Measurements from ENCODE around the gene IRF2.

The IRF2 gene

DNA sequence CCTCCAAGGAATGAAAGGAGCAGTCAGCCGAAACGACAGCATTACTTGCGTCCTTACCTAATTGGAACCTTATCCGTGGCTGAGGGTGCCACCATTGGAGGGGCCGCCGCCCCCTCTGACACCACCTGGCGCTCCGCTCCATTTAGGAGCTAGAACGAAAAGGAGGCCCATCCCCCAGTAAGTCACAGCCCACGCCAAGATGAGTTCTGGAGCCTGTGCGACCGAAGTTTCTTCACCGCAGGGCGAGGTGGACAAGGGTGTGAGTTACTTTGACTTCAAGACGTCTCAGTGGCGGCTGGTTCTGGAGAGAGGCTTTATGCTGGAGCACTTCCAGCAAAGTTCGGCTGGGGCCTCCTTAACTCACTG is 729 bp upstream of the IRF2 start:
- FAIRE-seq (no peak), DNase-seq (ENCODE audit: low spot score) (peak; percentile 55)

DNA sequence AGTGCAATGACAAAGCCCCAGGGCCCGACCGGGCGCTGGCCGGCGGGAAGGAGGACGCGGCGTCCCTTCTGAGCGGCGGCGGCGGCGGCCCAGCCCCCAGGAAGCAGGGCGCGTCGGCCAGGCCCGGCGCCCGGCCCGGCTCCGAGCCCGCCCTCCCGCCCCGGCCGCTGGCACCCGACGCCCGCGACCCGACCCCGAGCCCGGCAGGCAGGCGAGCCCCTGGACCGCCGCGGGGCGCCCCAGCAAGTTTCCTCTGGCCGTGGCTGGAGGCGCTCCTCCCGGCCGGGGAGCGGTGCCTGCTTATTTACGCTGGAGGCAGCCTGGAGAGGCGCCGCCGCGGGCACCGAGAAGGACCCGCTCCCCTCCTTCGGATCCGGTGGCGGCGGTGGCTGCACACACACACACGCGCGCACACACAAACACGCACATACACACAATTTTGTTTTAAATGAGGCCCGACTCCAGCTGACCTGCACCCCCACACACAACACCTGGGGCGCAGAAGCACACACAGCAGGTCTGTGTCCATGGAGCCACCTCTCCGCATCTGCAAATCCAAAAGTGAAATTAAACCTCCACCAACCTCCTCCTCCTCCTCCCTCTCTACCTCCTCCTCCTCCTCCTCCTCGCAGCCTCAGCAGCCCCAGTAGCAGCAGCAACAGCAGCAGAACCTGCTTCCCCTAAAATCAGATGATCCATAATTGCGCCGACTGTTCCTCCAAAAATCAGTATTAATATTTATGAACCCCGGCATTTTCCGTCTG is 669 bp downstream of the IRF2 start:
- FAIRE-seq, result no peak

DNA sequence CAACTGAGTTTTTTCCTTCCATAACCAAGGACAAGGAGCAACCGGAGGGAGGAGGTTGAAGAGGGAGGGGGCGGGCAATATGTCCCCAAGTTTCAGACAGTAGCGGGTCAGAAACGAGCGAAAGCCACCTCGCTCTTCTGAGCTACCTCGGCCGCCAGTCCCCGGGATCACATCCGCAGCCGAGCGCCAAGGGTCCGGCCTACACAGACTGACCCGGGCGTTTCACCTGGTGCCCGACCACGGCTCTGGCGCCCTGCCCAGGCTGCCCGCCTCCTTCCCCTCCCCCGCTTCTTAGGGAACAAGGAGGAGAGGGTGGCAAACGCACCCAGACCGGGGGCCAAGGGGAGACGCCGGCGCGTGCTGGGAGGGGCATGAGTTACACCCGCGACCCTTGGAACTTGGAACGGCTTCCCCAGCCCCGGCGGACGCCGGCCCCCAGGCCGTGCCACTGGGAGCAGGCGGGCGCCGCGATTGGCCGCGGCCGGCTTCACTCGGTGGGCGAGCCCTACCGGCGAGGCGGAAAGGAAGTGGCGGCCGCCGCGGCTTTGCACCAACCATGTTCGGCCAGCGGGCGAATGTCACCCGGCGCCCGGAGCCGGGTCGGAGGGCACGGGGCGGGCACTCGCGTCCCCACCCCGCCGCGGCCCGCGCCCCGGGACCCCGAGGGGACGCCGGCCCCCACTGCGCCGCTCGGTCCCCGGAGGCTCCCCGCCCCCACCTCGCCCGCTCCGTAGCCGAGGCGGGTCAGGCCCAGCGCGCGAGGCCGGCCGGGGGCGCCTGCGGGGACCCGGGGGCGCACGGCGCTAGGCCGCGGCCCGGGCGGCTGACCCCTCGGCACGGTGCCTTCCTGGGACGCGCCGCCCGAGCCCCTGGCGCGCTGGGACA is 1.5 kb downstream of the IRF2 start:
- FAIRE-seq, result no peak
- peak; percentile 75 for DNase-seq (ENCODE audit: low spot score)

More for the DNA sequence above, 669 bp downstream of the IRF2 start:
- DNase-seq (ENCODE audit: low spot score), result peak; percentile 40

DNA sequence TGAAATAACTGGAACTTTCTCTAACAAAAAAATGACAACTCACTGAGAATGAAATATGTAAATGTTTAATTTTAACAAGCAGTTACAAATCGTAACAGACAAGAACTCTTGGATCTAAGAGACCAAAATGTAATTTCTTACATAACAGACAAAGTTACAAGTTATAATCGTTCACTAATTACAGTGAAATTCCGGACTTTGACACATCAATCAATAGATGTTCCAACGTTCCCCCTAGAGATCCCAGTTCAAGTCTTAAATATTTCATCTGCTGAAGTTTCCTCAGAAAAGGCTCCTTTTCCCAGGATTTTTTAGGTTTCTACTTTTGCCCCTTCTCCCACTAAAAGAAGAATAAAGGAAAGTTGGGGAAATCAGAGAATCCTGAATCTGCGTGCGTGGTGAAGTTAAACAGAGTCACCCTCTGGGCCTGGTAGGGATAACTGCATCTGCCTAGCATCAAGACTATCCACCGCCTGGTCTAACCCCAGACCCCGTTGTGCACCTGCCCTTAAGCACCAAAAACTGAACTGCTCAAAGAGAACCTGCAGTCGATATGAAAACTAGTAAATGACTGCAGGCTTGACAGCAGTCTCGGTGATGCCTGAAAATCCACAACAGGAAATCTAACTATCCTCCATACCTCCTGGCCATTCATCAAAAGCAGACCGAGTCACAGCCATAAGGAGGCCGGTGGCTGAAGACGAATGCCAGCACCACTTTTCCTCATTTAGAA is 2.3 kb downstream of the IRF2 start:
- no peak for FAIRE-seq
- DNase-seq (ENCODE audit: low spot score), result peak; percentile 10

DNA sequence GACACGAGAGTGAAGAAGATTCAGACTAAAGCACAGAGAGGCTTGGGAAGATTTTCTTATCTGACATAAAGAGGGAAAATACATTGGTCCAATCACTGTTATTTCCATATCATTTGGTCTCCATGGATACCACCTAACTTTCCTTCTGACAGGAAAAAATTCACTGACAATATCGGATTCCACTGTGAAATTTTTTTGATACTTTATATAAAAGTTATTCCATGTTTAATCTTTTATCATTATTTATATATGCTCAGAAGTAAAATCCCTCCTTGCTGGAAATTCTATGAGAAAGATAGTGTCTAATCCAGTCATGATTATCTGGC is 3.6 kb downstream of the IRF2 start:
- no peak for DNase-seq (ENCODE audit: low spot score)
- FAIRE-seq, result no peak

DNA sequence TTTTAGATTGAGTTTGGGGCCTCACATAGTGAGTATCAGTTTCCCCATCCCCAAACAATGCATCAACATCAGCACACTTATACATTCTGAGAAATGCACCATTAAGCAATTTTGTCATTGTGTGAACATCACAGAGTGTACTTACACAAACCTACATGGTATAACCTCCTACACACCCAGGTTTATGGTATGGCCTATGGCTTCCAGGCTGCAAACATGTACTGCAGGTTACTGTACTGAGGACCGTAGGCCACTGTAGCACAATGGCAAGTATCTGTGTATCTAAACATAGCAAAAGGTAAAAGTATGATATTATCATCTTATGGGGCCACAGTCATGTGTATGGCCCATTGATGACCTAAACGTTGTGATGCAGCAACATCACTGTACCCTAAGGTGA is 7.7 kb downstream of the IRF2 start:
- FAIRE-seq, result no peak
- no peak for DNase-seq (ENCODE audit: low spot score)

DNA sequence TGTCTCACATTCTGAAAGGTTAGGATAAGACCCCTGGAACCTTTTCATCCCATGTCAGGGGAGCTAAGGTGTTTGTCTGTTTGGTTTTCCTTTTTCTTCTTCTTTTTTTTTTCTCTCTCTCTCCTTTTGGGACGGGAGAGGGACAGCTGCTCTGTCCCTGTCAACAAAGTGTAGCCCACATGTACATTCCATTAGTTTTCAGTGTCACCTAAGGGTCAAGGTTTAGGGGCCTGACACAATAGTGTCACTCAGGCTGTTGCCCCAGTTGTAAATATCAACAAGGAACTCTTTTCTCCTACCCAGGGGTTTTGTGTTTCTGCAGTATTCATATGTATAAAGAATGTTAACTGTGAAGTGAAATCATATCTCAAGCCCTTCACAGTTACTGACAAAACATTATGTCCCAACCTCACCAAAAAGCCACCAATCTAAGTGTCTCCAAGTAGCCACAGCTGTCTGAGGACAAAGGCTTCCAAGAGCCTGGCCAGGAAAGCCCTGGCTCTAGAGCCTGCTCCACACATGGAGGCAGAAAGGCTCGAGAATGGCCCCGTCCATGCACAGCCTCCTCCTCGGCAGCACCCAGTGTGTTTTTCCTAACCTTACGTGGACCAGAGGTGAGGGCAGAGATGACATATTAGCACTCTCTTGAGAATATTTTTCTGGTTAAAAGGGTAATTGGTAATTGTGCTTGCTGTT is 9.4 kb downstream of the IRF2 start:
- FAIRE-seq, result no peak

DNA sequence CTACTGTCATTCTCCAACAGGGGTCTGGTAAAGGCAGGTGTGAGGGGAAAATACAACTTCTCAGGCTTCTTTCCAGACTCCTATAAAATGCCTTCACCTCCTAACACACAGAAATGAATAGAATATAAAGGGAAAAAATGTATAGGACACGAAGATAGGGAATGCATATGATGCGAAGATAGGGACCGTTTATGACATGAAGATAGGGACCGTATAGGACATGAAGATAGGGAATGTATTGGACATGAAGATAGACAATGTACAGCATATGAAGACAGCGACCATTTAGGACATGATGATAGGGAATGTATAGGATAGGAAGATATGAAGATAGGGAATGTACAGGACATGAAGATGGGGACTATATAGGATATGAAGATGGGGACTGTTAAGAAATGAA is 10.5 kb downstream of the IRF2 start:
- no peak for DNase-seq (ENCODE audit: low spot score)
- no peak for FAIRE-seq

More for the DNA sequence above, 9.4 kb downstream of the IRF2 start:
- DNase-seq (ENCODE audit: low spot score), result no peak

DNA sequence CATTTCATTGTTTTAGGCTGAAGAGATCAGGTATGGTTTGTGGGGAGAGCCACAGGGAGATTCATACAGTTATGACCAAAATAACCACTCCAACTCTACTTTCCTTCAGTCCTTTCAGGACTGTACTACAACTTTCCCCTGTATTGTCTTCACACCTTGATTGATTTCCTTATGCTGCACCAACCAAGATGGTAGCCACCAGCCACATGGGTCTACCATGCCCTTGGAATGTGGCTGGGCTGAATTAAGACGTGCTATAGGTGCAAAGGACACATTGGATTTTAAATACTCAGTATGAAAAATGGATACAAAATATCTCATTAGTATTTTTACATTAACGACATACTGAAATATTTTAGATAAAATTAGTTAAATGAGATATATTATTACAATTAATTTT is 11.2 kb downstream of the IRF2 start:
- FAIRE-seq (no peak), DNase-seq (ENCODE audit: low spot score) (no peak)

DNA sequence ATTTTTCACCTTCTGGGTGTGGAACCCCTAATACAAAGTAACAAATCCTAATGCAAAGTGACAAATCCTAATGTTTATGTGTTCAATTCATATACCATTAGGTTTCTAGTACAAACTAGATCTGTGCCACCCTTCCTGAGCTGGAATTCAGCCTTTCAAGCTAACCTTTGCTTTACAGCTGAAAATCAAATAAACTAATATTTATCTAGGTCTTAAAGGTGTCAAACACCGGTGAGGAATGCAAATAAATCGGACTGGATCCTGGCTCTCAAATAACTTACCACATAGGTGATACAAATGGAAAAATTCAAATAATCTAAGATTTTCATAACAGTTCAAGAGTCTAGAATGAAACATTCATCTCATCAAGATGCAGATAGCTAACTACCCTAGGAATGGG is 11.6 kb downstream of the IRF2 start:
- no peak for DNase-seq (ENCODE audit: low spot score)
- FAIRE-seq, result no peak

DNA sequence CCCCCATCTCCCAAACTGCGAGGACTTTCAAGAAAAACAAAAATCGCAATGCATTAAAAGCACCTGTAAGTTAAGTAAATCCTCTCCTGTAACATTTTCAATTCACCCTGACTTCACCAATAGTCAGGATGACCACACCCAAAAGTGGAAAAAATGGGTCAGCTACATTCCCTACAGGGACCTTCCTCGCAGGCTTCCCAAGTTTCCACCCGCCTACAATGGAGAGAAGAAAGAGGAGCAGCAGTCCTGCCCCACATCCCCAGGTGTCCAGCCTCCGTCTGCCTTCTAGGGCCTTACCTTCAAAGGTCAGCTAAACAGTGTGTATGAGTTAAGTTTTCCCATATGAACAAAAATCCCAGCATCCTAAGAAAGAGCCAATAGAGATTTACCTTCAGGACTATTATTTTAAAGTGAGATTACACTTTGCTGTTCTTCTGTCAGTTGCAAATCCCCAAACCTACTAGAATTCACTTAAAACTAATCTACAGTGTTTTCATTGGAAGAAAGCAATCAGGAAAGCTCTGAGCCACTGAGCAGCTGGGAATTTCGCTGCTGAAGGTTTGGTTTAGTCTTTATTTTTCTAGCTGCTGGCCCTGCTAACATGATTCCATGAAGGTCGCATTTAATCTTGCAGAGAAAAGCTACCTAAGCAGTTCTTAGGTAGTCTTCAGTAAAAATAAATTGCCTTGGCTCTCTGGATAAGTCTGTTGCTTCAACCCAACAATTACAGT is 12.5 kb downstream of the IRF2 start:
- no peak for FAIRE-seq
- DNase-seq (ENCODE audit: low spot score), result no peak

DNA sequence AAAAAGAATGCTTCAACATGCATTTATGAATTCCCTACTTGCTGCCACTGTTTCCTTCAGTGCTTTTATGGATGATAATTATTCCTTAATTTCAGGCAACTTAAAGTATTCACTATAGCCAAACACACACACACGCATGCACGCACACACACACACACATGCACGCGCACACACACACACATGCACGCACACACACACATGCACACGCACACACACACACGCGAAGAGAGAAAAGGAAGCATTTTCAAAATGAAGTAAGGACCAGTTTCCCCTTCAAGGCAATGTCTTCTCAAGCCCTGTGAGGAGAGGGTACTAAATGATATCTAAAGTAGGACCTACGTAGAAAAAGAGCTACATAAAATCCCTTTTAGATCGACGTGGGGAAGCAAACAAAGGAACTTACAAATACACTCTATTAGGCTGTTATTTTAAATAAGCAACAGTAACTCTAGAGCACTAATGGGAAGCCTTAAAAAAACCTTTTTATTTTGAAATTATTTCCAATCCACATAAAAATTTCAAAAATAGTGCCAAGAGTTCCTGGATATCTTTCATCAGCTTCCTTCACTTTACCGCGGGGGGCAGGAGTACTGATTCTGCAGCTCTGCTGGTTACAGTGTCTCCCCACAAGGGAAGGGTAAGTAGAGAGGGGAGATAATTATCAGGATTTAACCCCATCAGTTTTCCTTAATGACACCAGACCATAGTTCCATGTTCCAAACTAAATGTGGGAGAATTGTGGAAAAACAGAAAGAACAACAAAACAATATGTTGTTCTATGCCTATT is 13.7 kb downstream of the IRF2 start:
- no peak for FAIRE-seq
- DNase-seq (ENCODE audit: low spot score), result no peak

DNA sequence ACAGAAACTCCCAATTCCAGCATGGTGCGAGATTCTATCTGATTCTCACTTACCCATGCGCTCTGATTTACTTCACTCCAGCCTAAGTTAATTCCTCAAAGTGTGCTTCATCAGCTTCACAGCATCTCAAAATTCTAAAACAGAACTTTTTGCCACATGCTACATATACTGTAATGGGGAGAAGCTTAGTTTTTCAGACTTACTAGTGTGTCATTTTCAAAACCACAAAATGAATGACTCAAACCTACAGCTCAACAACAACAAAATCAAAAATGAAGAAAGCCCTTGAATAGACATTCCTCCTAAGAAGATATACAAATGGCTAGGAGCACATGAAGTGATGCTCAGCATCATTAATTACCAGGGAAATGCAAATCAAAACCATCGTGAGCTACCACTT is 14.9 kb downstream of the IRF2 start:
- no peak for DNase-seq (ENCODE audit: low spot score)
- FAIRE-seq, result no peak

DNA sequence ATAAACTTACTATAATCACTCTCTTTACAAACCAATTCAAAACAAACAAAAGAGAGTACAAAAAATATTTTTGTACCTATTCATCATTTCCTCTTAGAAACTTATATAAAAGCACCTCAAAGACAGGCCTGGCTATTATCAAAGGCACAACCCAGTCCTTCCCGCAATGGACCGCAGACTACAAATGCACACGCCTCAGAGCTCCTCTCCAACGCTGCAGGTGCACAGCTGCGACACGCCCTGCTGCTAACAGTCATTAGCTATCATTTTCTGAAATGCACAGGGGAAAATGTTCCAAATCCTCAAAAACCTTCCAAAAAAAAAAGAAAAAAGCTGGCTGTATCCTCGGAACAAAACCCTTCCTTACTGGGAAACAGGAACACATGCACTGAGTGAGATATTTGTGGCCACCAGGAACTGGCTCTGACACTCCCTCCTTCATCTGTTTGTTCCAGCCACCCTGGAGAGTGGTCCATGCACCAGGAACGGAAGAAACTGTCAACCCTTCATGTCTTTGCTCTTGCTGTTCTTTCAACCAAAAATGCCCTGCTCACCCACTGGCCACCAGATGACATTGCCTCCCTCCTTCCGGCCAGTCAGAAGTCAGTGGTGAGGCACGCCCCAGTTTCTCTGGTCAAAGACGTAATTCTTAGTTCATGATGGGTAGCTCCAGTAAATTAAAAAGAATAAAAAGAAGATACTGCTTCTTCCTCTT is 16.7 kb downstream of the IRF2 start:
- FAIRE-seq, result no peak
- DNase-seq (ENCODE audit: low spot score), result no peak

DNA sequence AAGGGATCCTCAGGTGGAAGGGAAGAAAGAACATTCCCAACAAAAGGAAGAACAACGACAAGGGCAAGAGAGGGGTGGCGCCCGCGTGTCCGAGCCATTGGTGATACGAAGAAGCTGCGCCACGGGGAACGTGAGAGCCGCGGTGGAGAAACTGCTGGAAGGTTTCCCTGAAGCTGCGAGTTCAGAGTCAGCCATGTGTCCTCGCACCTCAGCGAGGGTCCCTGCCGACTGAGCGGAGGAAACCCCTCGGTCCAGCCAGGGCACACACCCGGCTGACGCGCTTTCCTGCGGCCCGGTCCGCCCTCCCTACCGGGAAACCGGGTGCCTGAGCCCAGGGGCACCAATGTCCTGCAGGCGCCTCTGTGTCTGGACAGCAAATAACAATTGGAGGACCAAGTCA is 18.0 kb downstream of the IRF2 start:
- FAIRE-seq, result no peak
- no peak for DNase-seq (ENCODE audit: low spot score)

DNA sequence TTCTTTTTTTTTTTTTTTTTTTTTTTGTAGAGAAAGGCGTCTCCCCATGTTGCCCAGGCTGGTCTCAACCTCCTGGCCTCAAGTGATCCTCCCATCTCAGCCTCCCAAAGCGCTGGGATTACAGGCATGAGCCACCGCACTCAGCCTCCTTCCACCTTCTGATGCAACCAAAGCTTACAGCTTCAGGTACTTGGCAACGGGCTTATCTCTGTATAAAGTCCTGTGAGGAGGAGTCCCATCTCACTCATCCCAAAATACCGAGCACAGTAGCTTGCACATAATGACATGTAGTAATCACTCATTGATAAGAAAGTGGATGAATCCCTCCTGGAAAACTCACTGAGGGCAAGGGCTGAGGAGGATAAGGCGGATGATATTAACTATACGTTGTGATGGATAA is 19.1 kb downstream of the IRF2 start:
- FAIRE-seq (no peak), DNase-seq (ENCODE audit: low spot score) (no peak)

DNA sequence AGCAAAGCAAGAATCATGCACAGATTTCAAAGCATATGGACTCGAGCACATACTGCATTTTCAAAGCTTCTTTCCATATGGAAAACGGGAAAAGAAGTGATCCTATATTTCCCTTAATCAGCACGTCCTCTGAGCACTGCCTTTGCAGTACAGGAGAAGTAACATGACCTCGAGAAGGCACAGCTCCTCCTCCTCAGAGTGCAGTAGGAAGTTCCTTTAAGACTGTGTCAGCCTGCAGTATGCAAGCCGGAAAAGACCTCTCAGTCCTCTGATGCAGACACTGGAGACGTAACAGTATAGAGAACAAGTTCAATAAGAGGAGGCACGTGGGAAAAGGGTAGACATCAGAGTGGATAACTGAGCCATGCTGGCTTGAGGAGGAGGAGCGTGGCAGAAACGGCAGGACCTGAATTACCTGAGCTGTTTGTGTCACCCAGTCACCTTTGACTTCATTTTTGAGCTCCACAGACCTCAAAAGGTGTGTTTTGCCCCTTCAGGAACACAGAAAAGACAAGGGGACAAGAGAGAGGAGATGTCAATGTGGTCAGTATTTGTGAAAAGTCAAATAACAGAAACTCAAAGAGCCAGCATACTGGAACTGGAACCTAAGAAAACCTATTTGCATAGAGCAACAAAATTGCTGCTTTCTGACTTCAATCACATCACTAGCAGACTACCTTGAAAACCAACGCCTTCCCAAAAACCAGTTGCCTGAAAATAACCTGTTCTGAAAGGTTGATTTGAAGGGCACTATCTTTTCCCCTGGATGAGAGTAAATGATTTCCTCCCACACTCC is 20.8 kb downstream of the IRF2 start:
- no peak for DNase-seq (ENCODE audit: low spot score)
- FAIRE-seq, result no peak

DNA sequence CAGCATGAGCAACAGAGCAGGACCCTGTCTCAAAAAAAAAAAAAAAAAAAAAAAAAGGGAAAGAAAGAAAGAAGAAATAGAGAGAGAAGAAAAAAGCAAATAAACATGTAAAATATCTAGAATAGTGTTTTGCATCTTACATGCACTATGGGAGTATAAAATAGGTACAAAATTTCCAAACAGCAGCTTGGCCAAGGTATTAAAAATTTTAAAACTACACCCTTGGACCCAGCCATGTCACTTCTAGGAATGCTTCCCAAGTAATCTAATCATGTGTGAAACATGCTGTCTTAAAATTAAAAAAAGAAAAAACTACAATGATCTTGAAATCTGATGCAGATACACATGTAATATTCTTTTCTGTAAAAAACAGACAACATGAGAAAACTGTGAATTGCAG is 21.6 kb downstream of the IRF2 start:
- FAIRE-seq, result no peak

DNA sequence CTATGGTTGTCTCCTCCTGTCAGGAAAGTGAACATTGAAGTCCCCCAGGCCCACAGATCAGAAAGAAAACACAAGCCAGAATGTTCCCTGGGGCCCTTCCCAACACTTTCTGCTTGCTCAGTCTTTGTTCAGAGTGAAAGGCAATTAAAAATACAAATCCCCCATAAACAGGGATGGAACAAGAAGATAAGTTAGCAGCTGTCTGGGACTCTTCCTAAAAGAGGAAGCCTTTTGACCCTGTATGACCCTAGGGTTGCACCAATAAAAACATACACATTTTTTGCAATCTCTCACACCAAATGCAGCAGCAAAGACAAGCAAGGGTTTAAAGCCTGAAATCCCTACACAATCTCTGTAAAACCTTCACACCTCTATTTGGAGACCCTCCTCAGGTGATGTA is 22.6 kb downstream of the IRF2 start:
- FAIRE-seq (no peak), DNase-seq (ENCODE audit: low spot score) (no peak)

More for the DNA sequence above, 21.6 kb downstream of the IRF2 start:
- DNase-seq (ENCODE audit: low spot score), result no peak

Measured in urothelium cell line (cell line).